ENCODE results near the gene GGACT. TPM values are rescaled to one million over a fixed set of nuclear protein-coding genes. Genes with fewer than 3 reads are reported as not detected.
A peak's percentile ranks its signal among the peaks of the same experiment; 100 is the strongest.

GGACT gene
- total RNA-seq, 3 donors from 2014 or later (not counting 1 experiment from before 2014, with no cell fraction given): 8.8 to 16.4 (median 15.1) TPM

GRCh38 chr13:100573121-100573520, 15.5 kb downstream of the GGACT start:
- no peaks in the 10 kb centered on the region for H3K9me3 ChIP-seq (ENCODE audit: control insufficient read depth, insufficient read depth, low read length)
- Mint-ChIP-seq H3K36me3 (no peaks in the 10 kb centered on the region), H3K4me3 (no peak overlapping the region), H3K27me3 (ENCODE audit: low read depth in 2 of 2) (no peaks in the 10 kb centered on the region), H3K9me3 (no peaks in the 10 kb centered on the region), H3K4me1 (peaks cover 19 to 26% of the 10 kb centered on the region in 2 donors), H3K27ac (no peak overlapping the region)
- H3K4me3 ChIP-seq (ENCODE audit: low read length): no peak overlapping the region
- no peaks in the 10 kb centered on the region for H3K36me3 ChIP-seq (ENCODE audit: control insufficient read depth, insufficient read depth, low read length)
- DNase-seq: peak; percentile 67 to 89
- H3K27me3 ChIP-seq (ENCODE audit: control insufficient read depth, insufficient read depth, low read length): no peaks in the 10 kb centered on the region
- WGBS (ENCODE audit: insufficient coverage): 40% methylated on average over 2 of the region's 2 CpGs
- no peak overlapping the region for H3K27ac ChIP-seq (ENCODE audit: low read length)
- intact Hi-C loops (cut with micrococcal nuclease): loop anchor here (1.0 kb wide), 3 partner anchors 15 to 554 kb away; partner anchors contain the start of gene GGACT
- peak; percentile 82 to 96 (median 89) for ATAC-seq
- peak; percentile 95 for TF ChIP-seq CTCF (IDR thresholded peaks at IDR 0.05)
- H3K4me1 ChIP-seq (ENCODE audit: control insufficient read depth, insufficient read depth, low read length): no peaks in the 10 kb centered on the region

GRCh38 chr13:100566543-100566942, 22.0 kb downstream of the GGACT start:
- 88% methylated on average over 6 of the region's 6 CpGs for WGBS (ENCODE audit: insufficient coverage)
- no peaks in the 10 kb centered on the region for H3K9me3 ChIP-seq (ENCODE audit: control insufficient read depth, insufficient read depth, low read length)
- DNase-seq (no peak), ATAC-seq (no peak)
- Mint-ChIP-seq H3K27me3 (ENCODE audit: low read depth in 2 of 2) (no peaks in the 10 kb centered on the region), H3K36me3 (no peaks in the 10 kb centered on the region), H3K27ac (peak overlapping the region in 1 of 2 donors; percentile 59), H3K4me3 (no peak overlapping the region), H3K9me3 (no peaks in the 10 kb centered on the region), H3K4me1 (peaks cover 9 to 16% of the 10 kb centered on the region in 2 donors)
- no peak overlapping the region for H3K4me3 ChIP-seq (ENCODE audit: low read length)
- no peaks in the 10 kb centered on the region for H3K4me1 ChIP-seq (ENCODE audit: control insufficient read depth, insufficient read depth, low read length)
- no peak for TF ChIP-seq CTCF (IDR thresholded peaks at IDR 0.05)
- no peaks in the 10 kb centered on the region for H3K27me3 ChIP-seq (ENCODE audit: control insufficient read depth, insufficient read depth, low read length)
- intact Hi-C loops (cut with micrococcal nuclease): no loop called here
- no peak overlapping the region for H3K27ac ChIP-seq (ENCODE audit: low read length)
- no peaks in the 10 kb centered on the region for H3K36me3 ChIP-seq (ENCODE audit: control insufficient read depth, insufficient read depth, low read length)

- Histone ChIP-seq H3K9me3 (ENCODE audit: control insufficient read depth, insufficient read depth, low read length) (no peaks in the 10 kb centered on the region), H3K27me3 (ENCODE audit: control insufficient read depth, insufficient read depth, low read length) (no peaks in the 10 kb centered on the region), H3K27ac (ENCODE audit: low read length) (no peak overlapping the region), H3K4me3 (ENCODE audit: low read length) (no peak overlapping the region), H3K36me3 (ENCODE audit: control insufficient read depth, insufficient read depth, low read length) (no peaks in the 10 kb centered on the region), H3K4me1 (ENCODE audit: control insufficient read depth, insufficient read depth, low read length) (no peaks in the 10 kb centered on the region)
- Mint-ChIP-seq H3K9me3 (no peaks in the 10 kb centered on the region), H3K4me3 (no peak overlapping the region), H3K27ac (no peak overlapping the region), H3K27me3 (ENCODE audit: low read depth in 2 of 2) (no peaks in the 10 kb centered on the region), H3K36me3 (no peaks in the 10 kb centered on the region), H3K4me1 (peaks cover 9 to 16% of the 10 kb centered on the region in 2 donors)
- no peak for TF ChIP-seq CTCF (IDR thresholded peaks at IDR 0.05)
- no peak for DNase-seq
- intact Hi-C loops (cut with micrococcal nuclease): no loop called here
- ATAC-seq: no peak
- 51% methylated on average over 8 of the region's 8 CpGs for WGBS (ENCODE audit: insufficient coverage)
These were observed 23.3 kb downstream of the GGACT start for GRCh38 chr13:100565286-100565685.

Measured in natural killer cell (primary cell).